PFSK-1 (cell line): ENCODE results near the gene NCOR1.

ENCODE experiments used
- FOXP2 ChIP-seq: optimal IDR thresholded peaks from 2 replicates; pipeline ENCODE3; 2011; ENCODE audit warnings: borderline replicate concordance, control low read depth, inconsistent platforms; ENCODE audit not compliant: insufficient read depth; ENCODE audit errors: extremely low read length, extremely low read depth
- POLR2AphosphoS5 ChIP-seq: IDR thresholded peaks from 2 replicates; pipeline ENCODE4 v1.6.1; 2012; ENCODE audit warnings: low read depth, mild to moderate bottlenecking, control low read depth, low read length, moderate library complexity
- SIN3A ChIP-seq: IDR thresholded peaks from 2 replicates; pipeline ENCODE4 v1.6.1; 2012; ENCODE audit warnings: mild to moderate bottlenecking, low read length, moderate library complexity, borderline replicate concordance; ENCODE audit not compliant: insufficient read depth
- TAF1 ChIP-seq: IDR thresholded peaks from 2 replicates; pipeline ENCODE4 v1.6.1; 2012; ENCODE audit warnings: low read length, control low read depth, borderline replicate concordance; ENCODE audit not compliant: insufficient read depth

DNA sequence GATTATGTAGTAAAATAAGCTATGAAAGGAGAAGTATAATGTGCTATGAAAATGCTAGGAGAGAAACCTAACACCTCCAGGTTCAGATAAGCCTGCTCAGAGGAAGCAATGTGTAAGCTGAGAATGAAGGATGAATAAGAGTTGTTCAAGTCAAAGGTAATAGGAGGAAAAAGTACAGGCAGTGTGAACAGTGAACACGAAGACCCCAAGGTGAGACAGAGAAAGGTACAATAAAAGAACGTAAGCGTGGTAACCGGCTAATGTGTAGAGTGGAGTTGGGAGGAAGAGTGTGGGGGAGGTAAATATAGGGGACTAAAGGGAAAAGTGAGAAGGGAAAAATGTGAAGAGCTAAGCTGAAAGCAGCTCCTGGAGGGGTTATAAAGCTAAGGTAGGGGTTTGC lies 141.5 kb downstream of the NCOR1 start:
- TF ChIP-seq TAF1 (no peak), SIN3A (no peak), FOXP2 (no peak), POLR2AphosphoS5 (no peak)
